ENCODE results near the gene CCDC88C.
A peak's percentile ranks its signal among the peaks of the same experiment; 100 is the strongest.

Gene CCDC88C

GRCh38 chr14:91424813-91425530 is 7.4 kb upstream of the CCDC88C start:
- H3K4me3 ChIP-seq (ENCODE audit: low read depth, low read length), result no peak overlapping the region
- TF ChIP-seq, protein P1, sequence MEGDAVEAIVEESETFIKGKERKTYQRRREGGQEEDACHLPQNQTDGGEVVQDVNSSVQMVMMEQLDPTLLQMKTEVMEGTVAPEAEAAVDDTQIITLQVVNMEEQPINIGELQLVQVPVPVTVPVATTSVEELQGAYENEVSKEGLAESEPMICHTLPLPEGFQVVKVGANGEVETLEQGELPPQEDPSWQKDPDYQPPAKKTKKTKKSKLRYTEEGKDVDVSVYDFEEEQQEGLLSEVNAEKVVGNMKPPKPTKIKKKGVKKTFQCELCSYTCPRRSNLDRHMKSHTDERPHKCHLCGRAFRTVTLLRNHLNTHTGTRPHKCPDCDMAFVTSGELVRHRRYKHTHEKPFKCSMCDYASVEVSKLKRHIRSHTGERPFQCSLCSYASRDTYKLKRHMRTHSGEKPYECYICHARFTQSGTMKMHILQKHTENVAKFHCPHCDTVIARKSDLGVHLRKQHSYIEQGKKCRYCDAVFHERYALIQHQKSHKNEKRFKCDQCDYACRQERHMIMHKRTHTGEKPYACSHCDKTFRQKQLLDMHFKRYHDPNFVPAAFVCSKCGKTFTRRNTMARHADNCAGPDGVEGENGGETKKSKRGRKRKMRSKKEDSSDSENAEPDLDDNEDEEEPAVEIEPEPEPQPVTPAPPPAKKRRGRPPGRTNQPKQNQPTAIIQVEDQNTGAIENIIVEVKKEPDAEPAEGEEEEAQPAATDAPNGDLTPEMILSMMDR (IDR thresholded peaks at IDR 0.05; ENCODE audit: insufficient read depth, low read depth, low read length, missing control alignments), result no peak
- no peak for DNase-seq (ENCODE audit: low read depth)

- DNase-seq (ENCODE audit: low read depth), result no peak
- TF ChIP-seq, protein P1 (IDR thresholded peaks at IDR 0.05; ENCODE audit: insufficient read depth, low read depth, low read length, missing control alignments), result no peak
- H3K4me3 ChIP-seq (ENCODE audit: low read depth, low read length), result no peak overlapping the region
Measured at GRCh38 chr14:91420686-91421085, 3.1 kb upstream of the CCDC88C start.

GRCh38 chr14:91419451-91419850 is 1.8 kb upstream of the CCDC88C start:
- TF ChIP-seq, protein P1 (IDR thresholded peaks at IDR 0.05; ENCODE audit: insufficient read depth, low read depth, low read length, missing control alignments), result no peak
- no peak overlapping the region for H3K4me3 ChIP-seq (ENCODE audit: low read depth, low read length)
- DNase-seq (ENCODE audit: low read depth), result no peak

DNA sequence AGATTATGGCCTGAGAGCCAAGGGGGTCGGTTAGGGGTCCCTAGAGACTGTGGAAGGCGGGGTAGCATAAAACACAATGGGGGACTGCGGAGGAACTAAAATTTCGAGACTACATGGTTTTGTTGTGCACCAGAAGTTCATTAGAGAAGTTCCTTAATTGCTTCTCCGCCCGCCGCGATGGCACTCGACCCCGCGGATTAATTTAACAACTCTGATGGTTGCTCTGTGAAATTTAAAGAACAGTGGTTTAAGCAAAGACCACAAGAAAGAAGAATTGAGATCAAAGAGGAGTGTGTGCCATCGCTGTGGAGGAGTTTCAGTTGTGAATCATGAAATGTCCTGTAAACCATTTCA is 1.4 kb upstream of the CCDC88C start:
- TF ChIP-seq, protein P1 (IDR thresholded peaks at IDR 0.05; ENCODE audit: insufficient read depth, low read depth, low read length, missing control alignments), result no peak
- no peak overlapping the region; the same call in 1 of the 2 replicates for H3K4me3 ChIP-seq (ENCODE audit: low read depth, low read length)

GRCh38 chr14:91418387-91419043 is 895 bp upstream of the CCDC88C start:
- H3K4me3 ChIP-seq (ENCODE audit: low read depth, low read length), result peak overlapping the region; percentile 77
- TF ChIP-seq, protein P1 (IDR thresholded peaks at IDR 0.05; ENCODE audit: insufficient read depth, low read depth, low read length, missing control alignments), result peak; percentile 97
- DNase-seq (ENCODE audit: low read depth), result peak; percentile 85

More for the DNA sequence above, 1.4 kb upstream of the CCDC88C start:
- no peak for DNase-seq (ENCODE audit: low read depth)

DNA sequence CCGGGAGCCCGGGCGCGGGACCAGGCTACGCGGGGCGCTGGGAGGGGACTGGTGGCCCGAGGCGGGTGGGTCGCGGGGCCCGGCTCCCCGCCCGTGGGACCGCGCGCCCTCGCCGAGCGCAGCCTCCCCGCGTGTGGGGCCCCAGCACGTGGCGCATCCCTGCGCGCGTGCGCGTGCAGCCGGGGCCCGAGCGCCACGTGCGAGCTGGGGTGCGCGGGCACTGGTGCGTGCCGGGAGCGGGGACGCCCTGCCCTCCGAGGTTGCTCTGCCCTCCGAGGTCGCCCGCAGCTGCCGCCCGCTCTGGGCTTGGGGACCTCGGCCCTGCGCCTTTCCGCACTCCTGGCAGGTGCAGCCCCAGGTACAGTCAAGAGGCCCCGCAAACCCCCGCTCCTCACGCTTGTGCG is 365 bp upstream of the CCDC88C start:
- H3K4me3 ChIP-seq (ENCODE audit: low read depth, low read length), result peak overlapping the region; percentile 77
- peak; percentile 85 for DNase-seq (ENCODE audit: low read depth)
- TF ChIP-seq, protein P1 (IDR thresholded peaks at IDR 0.05; ENCODE audit: insufficient read depth, low read depth, low read length, missing control alignments), result no peak

Measured in GM12865 (cell line).